SIG-M5 (cell line): ENCODE measurements around the gene OR2H2.

Source experiments
- DNase-seq: peaks from one replicate; lab custom pipeline; 2025; lab: John Stamatoyannopoulos, UW

The OR2H2 gene

DNA sequence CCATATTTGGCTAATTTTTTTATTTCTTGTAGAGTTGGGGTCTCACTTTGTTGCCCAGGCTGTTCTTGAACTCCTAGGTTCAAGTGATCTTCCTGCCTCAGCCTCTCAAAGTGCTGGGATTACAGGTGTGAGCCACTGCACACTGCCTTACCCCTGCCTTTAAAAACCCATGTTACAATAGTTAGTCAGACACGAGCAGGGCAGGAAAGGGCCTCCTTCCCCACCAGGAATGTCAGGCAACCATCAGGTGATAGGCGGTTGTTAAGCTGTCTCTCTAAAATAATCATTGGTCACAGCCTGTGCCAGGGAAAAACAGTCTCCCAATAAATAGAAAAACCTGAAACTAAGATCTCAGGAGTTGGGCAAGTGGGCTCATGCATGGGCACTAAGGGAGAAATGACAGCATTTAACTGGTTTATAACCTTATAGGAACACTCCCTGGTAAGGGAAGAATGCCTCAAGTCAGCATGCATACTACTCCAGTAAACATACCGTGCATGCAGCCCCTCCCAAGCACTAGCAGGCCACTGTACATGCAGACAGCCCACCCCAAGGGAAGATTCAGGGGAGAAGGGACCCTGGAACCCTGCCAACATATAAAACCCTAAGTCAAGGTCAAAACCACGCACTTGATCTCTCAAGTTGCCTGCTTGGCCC lies 8.4 kb downstream of the OR2H2 start:
- no peak for DNase-seq

GRCh38 chr6:29596381-29596900 lies 11.5 kb downstream of the OR2H2 start:
- no peak for DNase-seq

- DNase-seq, result no peak
Observed at GRCh38 chr6:29597184-29597583, 12.3 kb downstream of the OR2H2 start.

DNA sequence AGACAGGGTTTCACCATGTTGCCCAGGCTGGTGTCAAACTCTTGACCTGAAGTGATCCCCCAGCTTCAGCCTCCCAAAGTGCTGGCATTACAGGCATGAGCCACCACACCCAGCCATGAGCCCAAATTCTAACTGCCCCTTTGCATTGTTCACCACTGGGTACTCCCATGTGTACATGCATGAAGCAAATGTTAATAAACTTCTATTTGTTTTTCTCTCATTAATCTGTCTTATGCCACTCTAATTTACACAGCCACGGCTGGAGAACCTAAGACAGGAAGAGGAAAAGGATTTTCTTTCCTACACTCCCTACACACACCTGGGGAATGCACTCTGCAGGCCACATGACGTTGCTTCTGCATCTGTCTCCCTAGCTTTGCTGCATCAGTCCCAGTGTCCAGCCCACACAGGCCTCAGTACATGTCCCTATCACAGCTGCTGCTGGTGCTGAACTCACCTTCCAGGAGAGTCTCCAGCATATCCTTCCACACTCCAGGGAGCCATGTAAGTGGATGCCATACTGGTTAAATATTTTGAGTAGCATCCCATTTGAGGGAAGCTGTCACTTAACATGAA lies 13.3 kb downstream of the OR2H2 start:
- no peak for DNase-seq

GRCh38 chr6:29602564-29603361 lies 17.8 kb downstream of the OR2H2 start:
- DNase-seq, result no peak

DNA sequence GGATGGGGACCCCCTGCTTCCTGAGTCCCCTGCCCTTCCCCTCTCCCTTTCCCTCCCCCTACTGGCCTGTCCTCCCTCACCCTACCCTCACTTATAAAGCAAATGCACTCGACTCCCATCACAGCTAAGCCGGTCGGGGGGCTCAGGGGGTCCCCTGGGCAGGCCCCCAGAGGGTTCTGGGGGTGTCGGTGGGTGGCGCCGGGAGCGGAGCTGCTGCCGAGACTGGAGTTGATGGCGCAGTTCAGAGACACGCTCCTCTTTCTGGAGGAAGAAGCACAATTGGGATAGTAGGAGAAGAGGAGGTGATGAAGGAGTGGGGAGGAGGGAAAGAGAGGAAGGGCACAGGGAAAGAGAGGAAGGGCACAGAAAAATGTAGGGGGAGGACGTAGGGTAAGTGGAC lies 18.5 kb downstream of the OR2H2 start:
- DNase-seq, result no peak

- no peak for DNase-seq
Observed at GRCh38 chr6:29603930-29604329, 19.0 kb downstream of the OR2H2 start.

DNA sequence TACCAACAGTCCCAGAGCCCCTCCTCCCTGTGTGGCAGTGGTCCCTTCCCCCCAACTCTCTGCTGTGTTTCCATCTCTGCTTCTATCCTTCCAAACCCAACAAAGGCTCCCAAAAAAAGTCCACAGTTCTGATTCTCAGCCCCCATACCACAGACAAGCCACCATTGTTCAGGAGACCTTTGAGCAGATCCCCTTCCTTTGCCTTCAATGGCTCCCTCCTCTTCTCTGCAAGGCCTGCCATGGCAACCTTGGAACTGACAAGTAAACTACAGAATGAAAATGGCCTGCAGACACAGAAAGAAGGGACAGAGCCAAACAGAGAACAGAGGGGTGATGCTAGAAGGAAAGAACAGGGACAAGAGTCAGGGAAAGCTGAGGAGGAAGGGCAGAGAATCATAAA lies 23.2 kb downstream of the OR2H2 start:
- DNase-seq, result no peak

- DNase-seq, result no peak
Observed at GRCh38 chr6:29610540-29610939, 25.6 kb downstream of the OR2H2 start.

DNA sequence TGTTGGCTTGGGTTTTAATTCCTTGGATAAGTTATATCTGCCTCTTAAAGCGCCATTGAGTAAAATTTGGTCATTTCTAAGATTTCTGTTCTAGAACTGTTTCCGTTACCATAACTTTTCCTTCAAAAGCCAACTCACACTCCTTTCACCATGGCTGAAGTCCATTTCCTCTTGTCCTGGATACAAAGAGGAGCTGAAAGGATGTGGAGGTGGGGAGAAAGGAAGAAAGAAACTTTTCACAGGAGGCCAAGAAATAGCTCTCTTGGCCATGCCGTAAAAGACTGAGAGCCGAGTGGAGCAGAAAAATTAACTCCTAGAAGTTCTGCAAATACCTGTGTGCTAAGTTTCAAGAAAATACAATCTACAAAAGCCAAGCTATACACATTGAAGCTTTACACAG lies 26.5 kb downstream of the OR2H2 start:
- DNase-seq, result no peak

DNA sequence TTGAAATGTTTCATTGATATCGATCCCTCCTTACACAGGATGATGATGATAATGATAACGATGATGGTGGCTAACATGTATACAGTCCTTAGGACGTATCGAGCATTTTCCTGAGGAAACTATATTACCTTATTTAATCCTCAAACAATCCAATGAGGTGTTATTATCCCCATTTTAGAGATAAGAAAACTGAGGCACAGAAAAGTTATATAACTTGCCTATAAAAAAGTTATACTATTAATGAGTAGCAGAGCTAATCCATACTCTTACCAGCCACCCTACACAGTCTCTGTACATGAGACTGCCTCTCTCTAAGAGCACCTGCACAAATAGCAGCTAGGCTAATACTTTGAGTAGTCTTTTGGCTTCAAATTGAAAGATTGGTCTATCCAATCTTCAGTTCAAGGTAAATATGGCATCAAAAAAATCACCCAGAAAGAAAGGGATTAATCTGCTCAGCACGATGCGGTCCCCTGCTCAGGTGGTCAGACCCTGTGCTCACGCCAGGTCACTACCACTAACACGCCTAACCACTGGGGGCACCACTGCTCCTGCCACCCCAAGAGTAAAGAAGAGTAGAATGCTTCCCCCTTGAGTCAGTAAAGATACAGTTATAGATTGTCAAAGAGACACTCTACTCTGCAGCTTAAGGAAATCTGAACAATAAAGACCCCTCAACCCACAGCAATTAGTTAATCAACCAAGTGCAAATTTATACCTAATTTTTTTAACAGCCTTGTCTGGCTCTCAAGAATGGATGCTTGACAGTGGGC lies 33.0 kb downstream of the OR2H2 start:
- no peak for DNase-seq

GRCh38 chr6:29619578-29620160 lies 34.7 kb downstream of the OR2H2 start:
- DNase-seq, result no peak

- DNase-seq, result no peak
Observed at GRCh38 chr6:29620630-29621029, 35.7 kb downstream of the OR2H2 start.

DNA sequence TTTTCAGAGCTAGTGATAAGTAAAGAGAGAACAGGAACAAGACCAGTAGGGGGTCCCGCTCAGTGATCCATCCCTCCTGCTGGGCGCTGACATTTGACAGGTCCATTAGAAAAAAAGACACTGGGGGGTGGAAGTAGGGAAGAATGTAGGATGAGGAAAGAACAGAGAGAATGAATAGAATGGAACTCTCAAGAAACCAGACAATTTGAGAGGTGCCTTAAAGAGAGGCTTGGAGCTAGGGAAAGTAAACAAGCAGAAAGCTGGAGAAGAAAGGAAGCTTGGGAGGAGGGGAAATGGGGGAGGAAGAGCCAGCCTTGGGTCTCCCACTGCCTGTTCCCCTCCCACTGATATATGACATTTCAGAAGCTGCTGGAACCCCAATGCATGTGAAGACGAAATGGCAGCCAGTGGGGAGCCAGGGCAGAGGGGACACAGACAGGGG lies 39.6 kb downstream of the OR2H2 start:
- DNase-seq, result no peak

GRCh38 chr6:29625337-29625930 lies 40.5 kb downstream of the OR2H2 start:
- DNase-seq, result no peak

- no peak for DNase-seq
Observed at GRCh38 chr6:29626948-29627754, 42.2 kb downstream of the OR2H2 start.

GRCh38 chr6:29627755-29628418 lies 43.0 kb downstream of the OR2H2 start:
- no peak for DNase-seq

DNA sequence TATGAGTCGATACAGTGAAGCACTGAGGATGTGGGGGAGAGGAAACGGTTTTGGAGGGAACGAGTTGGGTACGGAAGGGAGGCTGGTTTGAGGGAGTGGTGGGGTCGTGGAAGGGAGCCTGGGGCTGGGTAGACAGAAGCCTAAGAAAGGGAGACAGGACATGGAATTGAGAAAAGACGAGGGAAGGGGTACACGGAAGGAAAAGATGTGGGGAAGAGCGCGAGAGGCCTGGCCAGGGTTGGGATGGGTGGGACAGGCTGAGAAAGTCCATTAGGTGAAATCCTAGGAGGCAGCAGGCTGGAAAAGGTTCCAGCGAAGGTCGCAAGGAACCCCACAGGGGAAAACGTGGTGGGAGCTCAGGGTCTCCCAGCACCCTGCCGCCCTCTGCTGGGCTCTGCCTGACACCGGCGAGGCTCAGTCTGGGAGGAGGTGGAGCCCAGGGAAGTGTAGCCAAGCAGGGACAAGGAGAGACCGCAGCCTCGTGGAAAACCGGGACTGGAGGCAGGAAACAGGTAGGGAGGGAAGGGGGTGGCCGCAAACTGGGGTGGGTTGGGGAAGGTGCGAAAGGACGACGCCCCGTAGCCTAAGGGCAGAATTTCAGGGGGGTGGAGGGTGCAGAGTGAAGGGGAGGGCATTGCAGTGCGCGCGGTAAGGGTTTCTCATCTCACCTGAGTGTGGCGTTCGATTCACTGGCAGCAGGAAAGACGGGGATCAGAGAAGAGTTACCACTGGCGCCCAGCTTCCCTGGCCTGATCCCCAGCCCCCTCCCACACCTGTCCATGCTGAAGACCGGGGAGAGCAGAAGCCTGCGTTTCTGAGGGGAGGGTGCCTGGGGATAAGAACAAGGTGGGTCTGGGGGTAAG lies 43.7 kb downstream of the OR2H2 start:
- DNase-seq, result no peak

DNA sequence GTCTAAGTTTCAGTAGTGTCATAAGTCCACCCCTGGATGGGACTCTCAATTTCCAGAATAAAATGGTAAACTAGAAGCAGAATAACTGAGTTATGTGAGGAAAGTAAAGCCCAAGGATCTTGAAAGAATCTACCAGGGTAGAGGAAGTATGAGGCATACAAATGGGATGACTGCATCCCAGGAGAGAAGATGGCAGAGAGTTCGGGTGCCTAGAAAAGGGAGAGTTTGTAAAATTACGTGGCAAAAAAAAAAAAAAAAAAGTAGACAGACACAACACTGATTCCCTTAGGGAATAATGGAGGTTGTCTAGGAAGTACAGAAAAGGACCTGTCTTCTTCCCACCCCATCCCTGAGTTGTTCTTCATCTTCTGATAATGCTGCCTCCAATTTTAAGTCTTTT lies 44.6 kb downstream of the OR2H2 start:
- DNase-seq, result no peak
